Limb (tissue), 2 donors: ENCODE measurements around the gene WDR35.

Source experiments
- DNase-seq, 2 donors: peaks; one replicate each; pipeline ENCODE4 v3.0.0-alpha.2; 2016; ENCODE audit errors: extremely low spot score in 2 of 2

WDR35 gene

DNA sequence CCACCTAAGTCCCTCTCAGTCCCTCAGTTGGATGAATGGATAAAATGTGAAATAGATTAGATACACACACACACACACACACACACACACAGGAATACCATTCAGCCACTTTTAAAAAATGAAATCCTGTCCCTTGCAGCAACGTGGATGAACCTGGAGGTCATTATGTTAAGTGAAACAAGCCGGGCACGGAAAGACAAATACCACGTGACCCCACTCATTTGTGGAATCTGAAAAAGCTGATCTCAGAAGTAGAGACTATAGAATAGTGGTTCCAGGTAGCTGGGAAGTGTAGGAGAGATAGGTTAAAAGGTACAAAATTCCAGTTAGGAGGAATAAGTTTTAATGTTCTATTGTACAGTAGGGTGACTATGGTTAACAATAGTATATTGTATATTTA is 119.1 kb downstream of the WDR35 start:
- no peak for DNase-seq

- peak; percentile 54 to 80 for DNase-seq
These were observed 121.0 kb downstream of the WDR35 start for GRCh38 chr2:19868701-19869580.

DNA sequence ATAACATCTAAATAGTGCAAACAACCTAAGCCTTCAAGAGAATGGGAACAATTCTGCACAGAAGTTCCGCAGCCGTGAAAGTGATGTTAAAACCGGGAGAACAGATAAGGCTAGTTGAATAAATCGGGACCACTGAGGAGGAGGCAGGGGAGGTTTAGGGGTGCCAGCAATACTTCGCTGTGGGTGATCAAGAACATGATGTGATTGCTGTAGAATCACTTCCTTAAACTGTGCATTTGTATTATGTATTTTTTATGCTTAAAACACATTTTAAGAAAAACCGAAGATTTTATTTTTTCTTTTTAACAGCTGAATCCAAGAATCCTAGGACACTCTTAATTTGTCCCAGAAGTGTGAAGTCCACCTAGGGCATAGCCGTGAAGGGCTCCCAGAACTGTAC is 121.7 kb downstream of the WDR35 start:
- DNase-seq, result no peak

- no peak for DNase-seq
These were observed 123.1 kb downstream of the WDR35 start for GRCh38 chr2:19866771-19867170.

GRCh38 chr2:19865151-19865550 is 124.8 kb downstream of the WDR35 start:
- DNase-seq, result no peak

DNA sequence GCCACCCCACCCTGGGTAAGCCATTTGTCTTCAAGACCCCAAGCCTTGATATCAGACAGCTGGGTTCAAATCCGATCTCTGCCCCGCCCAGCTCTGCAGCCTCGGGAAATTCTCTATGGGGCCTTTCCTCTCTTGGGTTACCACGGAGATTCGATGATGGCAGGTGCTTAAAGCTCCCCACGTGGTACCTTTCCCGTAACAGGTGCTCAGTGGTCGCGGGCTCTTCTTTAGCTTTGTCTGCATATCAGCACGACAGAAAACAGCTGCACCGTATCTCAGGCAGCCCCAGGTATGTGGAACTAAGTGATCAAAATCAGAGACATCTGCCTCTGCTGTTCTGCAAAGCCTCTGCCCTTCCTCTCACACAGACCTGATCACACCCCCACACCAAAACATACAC is 125.5 kb downstream of the WDR35 start:
- DNase-seq, result no peak

GRCh38 chr2:19863303-19864041 is 126.4 kb downstream of the WDR35 start:
- DNase-seq, result peak; percentile 61 to 87

DNA sequence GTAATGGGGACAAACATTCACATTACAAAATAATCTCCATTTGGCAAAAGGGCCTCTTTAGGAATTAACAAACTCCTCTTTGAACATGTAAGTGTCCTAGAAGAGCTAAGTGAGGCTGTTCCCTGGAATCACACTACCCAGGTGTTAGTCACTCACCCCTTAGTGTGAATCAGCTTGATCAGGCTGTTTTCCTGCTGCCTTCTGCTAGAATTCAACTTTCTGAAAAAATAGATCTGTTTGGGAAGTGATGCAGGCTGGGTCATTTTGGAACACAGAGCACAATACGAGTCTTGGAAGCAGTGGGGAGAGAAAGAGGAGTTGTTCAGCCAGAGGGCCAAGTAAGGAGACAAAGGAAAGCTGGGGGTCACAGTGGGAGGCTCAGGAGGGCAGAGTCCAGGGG is 128.1 kb downstream of the WDR35 start:
- no peak for DNase-seq
